ENCODE data around the gene ANKS3. TPM values are rescaled to one million over a fixed set of nuclear protein-coding genes. Genes with fewer than 3 reads are reported as not detected.
A peak's percentile ranks its signal among the peaks of the same experiment; 100 is the strongest.

The ANKS3 gene
- total and polyA plus RNA-seq, 2 experiments from 2014 or later: 22.5 to 24.9 TPM

- TF ChIP-seq REST (IDR thresholded peaks at IDR 0.05; ENCODE audit: unreplicated experiment): no peak
- TF ChIP-seq ZNF331 (CRISPR knock-in tag; IDR thresholded peaks at IDR 0.05; ENCODE audit: low read depth): no peak
Observed at GRCh38 chr16:4687946-4688673, 46.0 kb downstream of the ANKS3 start (continued).

DNA sequence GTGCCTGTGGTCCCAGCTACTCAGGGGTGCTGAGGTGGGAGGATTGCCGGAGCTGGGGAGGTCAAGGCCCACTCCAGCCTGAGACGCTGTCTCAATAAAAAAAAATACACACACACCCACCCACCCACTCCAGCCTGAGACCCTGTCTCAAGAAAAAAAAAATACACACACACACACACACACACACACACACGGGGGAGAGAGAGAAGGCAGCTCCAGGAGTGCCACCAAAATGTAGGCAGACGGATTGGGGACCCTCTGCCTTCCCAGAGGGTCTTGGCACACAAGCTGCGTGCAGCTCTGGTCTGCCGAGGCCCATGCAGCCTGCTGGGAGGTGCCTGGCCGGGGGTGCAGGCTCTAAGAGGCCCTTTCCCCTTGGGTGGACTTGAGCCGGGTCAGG is 46.7 kb downstream of the ANKS3 start:
- Histone ChIP-seq H4K20me1 (replicated peaks; ENCODE audit: insufficient read depth) (no peaks in the 10 kb centered on the region), H2AFZ (no peak overlapping the region), H3K36me3 (ENCODE audit: insufficient read depth) (no peaks in the 10 kb centered on the region), H3K4me3 (no peak overlapping the region), H3F3A (replicated peaks; ENCODE audit: low read depth) (no peaks in the 10 kb centered on the region; the same call in 1 of the 2 replicates), H3K27ac (ENCODE audit: low read depth) (no peak overlapping the region), H3K4me2 (no peak overlapping the region), H3K4me1 (ENCODE audit: insufficient read depth) (no peaks in the 10 kb centered on the region), H3K79me2 (replicated peaks; ENCODE audit: insufficient read depth) (no peaks in the 10 kb centered on the region), H3K27me3 (ENCODE audit: insufficient read depth) (no peaks in the 10 kb centered on the region), H3K9me2 (ENCODE audit: insufficient read depth) (no peaks in the 10 kb centered on the region)
- Mint-ChIP-seq H3K4me1 (no peaks in the 10 kb centered on the region), H3K9me3 (no peaks in the 10 kb centered on the region; the same call in 2 of the 3 replicates), H3K27ac (0 out of 2 replicates have a peak overlapping the region, but pooled peaks have one; percentile 79), H3K36me3 (ENCODE audit: low read depth) (peaks cover 13% of the 10 kb centered on the region; the same call in 2 of the 3 replicates), H3K27me3 (ENCODE audit: insufficient read depth, low read depth, poor library complexity) (peaks cover 13% of the 10 kb centered on the region), H3K4me3 (no peak overlapping the region)
- ATAC-seq: no peak
- no peak for DNase-seq (ENCODE audit: low spot score)
- TF ChIP-seq ZNF331 (CRISPR knock-in tag; IDR thresholded peaks at IDR 0.05; ENCODE audit: low read depth) (no peak), REST (IDR thresholded peaks at IDR 0.05; ENCODE audit: unreplicated experiment) (no peak), EZH2phosphoT487 (IDR thresholded peaks at IDR 0.05; ENCODE audit: unreplicated experiment) (no peak), CREB1 (CRISPR knock-in tag; IDR thresholded peaks at IDR 0.05; ENCODE audit: low read depth) (no peak), STAT1 (IDR thresholded peaks at IDR 0.05; ENCODE audit: unreplicated experiment) (no peak), CTCF (conservative IDR thresholded peaks at IDR 0.05; ENCODE audit: low read depth in 2 of 2) (no peak)
- TF ChIP-seq, protein P1, sequence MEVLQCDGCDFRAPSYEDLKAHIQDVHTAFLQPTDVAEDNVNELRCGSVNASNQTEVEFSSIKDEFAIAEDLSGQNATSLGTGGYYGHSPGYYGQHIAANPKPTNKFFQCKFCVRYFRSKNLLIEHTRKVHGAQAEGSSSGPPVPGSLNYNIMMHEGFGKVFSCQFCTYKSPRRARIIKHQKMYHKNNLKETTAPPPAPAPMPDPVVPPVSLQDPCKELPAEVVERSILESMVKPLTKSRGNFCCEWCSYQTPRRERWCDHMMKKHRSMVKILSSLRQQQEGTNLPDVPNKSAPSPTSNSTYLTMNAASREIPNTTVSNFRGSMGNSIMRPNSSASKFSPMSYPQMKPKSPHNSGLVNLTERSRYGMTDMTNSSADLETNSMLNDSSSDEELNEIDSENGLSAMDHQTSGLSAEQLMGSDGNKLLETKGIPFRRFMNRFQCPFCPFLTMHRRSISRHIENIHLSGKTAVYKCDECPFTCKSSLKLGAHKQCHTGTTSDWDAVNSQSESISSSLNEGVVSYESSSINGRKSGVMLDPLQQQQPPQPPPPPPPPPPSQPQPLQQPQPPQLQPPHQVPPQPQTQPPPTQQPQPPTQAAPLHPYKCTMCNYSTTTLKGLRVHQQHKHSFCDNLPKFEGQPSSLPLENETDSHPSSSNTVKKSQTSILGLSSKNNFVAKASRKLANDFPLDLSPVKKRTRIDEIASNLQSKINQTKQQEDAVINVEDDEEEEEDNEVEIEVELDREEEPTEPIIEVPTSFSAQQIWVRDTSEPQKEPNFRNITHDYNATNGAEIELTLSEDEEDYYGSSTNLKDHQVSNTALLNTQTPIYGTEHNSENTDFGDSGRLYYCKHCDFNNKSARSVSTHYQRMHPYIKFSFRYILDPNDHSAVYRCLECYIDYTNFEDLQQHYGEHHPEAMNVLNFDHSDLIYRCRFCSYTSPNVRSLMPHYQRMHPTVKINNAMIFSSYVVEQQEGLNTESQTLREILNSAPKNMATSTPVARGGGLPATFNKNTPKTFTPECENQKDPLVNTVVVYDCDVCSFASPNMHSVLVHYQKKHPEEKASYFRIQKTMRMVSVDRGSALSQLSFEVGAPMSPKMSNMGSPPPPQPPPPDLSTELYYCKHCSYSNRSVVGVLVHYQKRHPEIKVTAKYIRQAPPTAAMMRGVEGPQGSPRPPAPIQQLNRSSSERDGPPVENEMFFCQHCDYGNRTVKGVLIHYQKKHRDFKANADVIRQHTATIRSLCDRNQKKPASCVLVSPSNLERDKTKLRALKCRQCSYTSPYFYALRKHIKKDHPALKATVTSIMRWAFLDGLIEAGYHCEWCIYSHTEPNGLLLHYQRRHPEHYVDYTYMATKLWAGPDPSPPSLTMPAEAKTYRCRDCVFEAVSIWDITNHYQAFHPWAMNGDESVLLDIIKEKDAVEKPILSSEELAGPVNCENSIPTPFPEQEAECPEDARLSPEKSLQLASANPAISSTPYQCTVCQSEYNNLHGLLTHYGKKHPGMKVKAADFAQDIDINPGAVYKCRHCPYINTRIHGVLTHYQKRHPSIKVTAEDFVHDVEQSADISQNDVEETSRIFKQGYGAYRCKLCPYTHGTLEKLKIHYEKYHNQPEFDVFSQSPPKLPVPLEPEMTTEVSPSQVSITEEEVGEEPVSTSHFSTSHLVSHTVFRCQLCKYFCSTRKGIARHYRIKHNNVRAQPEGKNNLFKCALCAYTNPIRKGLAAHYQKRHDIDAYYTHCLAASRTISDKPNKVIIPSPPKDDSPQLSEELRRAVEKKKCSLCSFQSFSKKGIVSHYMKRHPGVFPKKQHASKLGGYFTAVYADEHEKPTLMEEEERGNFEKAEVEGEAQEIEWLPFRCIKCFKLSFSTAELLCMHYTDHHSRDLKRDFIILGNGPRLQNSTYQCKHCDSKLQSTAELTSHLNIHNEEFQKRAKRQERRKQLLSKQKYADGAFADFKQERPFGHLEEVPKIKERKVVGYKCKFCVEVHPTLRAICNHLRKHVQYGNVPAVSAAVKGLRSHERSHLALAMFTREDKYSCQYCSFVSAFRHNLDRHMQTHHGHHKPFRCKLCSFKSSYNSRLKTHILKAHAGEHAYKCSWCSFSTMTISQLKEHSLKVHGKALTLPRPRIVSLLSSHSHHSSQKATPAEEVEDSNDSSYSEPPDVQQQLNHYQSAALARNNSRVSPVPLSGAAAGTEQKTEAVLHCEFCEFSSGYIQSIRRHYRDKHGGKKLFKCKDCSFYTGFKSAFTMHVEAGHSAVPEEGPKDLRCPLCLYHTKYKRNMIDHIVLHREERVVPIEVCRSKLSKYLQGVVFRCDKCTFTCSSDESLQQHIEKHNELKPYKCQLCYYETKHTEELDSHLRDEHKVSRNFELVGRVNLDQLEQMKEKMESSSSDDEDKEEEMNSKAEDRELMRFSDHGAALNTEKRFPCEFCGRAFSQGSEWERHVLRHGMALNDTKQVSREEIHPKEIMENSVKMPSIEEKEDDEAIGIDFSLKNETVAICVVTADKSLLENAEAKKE (CRISPR knock-in tag; IDR thresholded peaks at IDR 0.05): no peak
